GM19239 (cell line): ENCODE data around the gene QPRT.
"Not testable (repeated sequence)": the region's sequence is repeated elsewhere in the genome, so short reads cannot be mapped to it uniquely, and the experiment has no call there.

Source experiments
- DNase-seq: peaks from one replicate; pipeline ENCODE4 v3.0.0; 2011; ENCODE audit warnings: low spot score; ENCODE audit not compliant: insufficient read length
- FAIRE-seq: peaks from 2 replicates; lab custom pipeline; 2011; peaks lifted over from hg19 to GRCh38; lab: Jason Lieb, UNC

Gene QPRT

GRCh38 chr16:29678691-29679267 lies at the start of gene QPRT:
QPRT (plus strand) TSS chr16:29679180; CDS start chr16:29679198, 18 bp downstream.
- peak; percentile 84 for FAIRE-seq
- no peak for DNase-seq

GRCh38 chr16:29629318-29629717 lies 49.7 kb upstream of the QPRT start:
- DNase-seq, FAIRE-seq: not testable (repeated sequence)

- not testable (repeated sequence) for FAIRE-seq, DNase-seq
Measured at GRCh38 chr16:29631658-29632057, 47.3 kb upstream of the QPRT start.

GRCh38 chr16:29635902-29636301 lies 43.1 kb upstream of the QPRT start:
- not testable (repeated sequence) for DNase-seq, FAIRE-seq

- not testable (repeated sequence) for FAIRE-seq
Measured at GRCh38 chr16:29636368-29636767, 42.6 kb upstream of the QPRT start.

GRCh38 chr16:29638751-29639150 lies 40.2 kb upstream of the QPRT start:
- not testable (repeated sequence) for DNase-seq, FAIRE-seq

More at GRCh38 chr16:29636368-29636767, 42.6 kb upstream of the QPRT start:
- not testable (repeated sequence) for DNase-seq

- no peak for DNase-seq
- no peak for FAIRE-seq
Measured at GRCh38 chr16:29641561-29641960, 37.4 kb upstream of the QPRT start.

GRCh38 chr16:29643596-29643995 lies 35.4 kb upstream of the QPRT start:
- FAIRE-seq: no peak
- no peak for DNase-seq

GRCh38 chr16:29644338-29644857 lies 34.6 kb upstream of the QPRT start:
- FAIRE-seq (peak; percentile 90), DNase-seq (no peak)

- peak; percentile 42 for FAIRE-seq
- no peak for DNase-seq
Measured at GRCh38 chr16:29644973-29645693, 33.8 kb upstream of the QPRT start.

GRCh38 chr16:29645694-29646187 lies 33.2 kb upstream of the QPRT start:
- DNase-seq (no peak), FAIRE-seq (peak; percentile 97)

GRCh38 chr16:29646947-29647346 lies 32.0 kb upstream of the QPRT start:
- DNase-seq (no peak), FAIRE-seq (no peak)

GRCh38 chr16:29649588-29650494 lies 29.1 kb upstream of the QPRT start:
- FAIRE-seq (no peak), DNase-seq (no peak)

GRCh38 chr16:29650771-29651170 lies 28.2 kb upstream of the QPRT start:
- FAIRE-seq (no peak), DNase-seq (no peak)

- DNase-seq (no peak), FAIRE-seq (no peak)
Measured at GRCh38 chr16:29651774-29652349, 27.1 kb upstream of the QPRT start.

- peak; percentile 39 for FAIRE-seq
- no peak for DNase-seq
Measured at GRCh38 chr16:29653471-29653870, 25.5 kb upstream of the QPRT start.

- not testable (repeated sequence) for FAIRE-seq, DNase-seq
Measured at GRCh38 chr16:29653890-29654289, 25.1 kb upstream of the QPRT start.

GRCh38 chr16:29656688-29657523 lies 22.1 kb upstream of the QPRT start:
- no peak for DNase-seq

GRCh38 chr16:29658705-29659104 lies 20.3 kb upstream of the QPRT start:
- DNase-seq (no peak), FAIRE-seq (peak; percentile 14)

More at GRCh38 chr16:29656688-29657523, 22.1 kb upstream of the QPRT start:
- FAIRE-seq: no peak
